Gastrocnemius medialis (tissue), 4 donors: ENCODE data around the gene EPHB6.

Experiments used
- CTCF ChIP-seq, 5 experiments: fragments of 450-650 bp in 3 of 5; fragments of 200-600 bp in 2 of 5; sonication (generic) in 2 of 5; IDR thresholded peaks in 4 of 5; conservative IDR thresholded peaks in 1 of 5; 1 replicate in 4 of 5; 2 replicates in 1 of 5; pipeline ENCODE4 v1.5.1; 2016 to 2019; ENCODE audit warnings: antibody characterized with exemption in 5 of 5, mild to moderate bottlenecking in 3 of 5, moderate library complexity in 3 of 5
- POLR2A ChIP-seq, 2 donors: fragments of 450-650 bp; IDR thresholded peaks; one replicate each; pipeline ENCODE4 v1.6.1; 2017; ENCODE audit warnings: antibody characterized with exemption in 2 of 2, mild to moderate bottlenecking in 2 of 2, moderate library complexity in 2 of 2

- TF ChIP-seq POLR2A (IDR thresholded peaks at IDR 0.05) = no peak
- no peak for TF ChIP-seq CTCF (IDR thresholded peaks at IDR 0.05 in 4 of 5, conservative IDR thresholded peaks at IDR 0.05 in 1 of 5)
These were observed 10.3 kb downstream of the EPHB6 start for GRCh38 chr7:142864980-142865747.
